Measurements from ENCODE around the gene NTPCR. TPM values are rescaled to one million over a fixed set of nuclear protein-coding genes. Genes with fewer than 3 reads are reported as not detected.
"Not testable (repeated sequence)": the region's sequence is repeated elsewhere in the genome, so short reads cannot be mapped to it uniquely, and the experiment has no call there.

Gene NTPCR
- total and polyA plus RNA-seq, 2 donors from 2014 or later: 40.2 to 95.7 TPM

GRCh38 chr1:232999956-233000625 is 49.7 kb downstream of the NTPCR start:
- DNase-seq (no peak), FAIRE-seq (no peak)
- no peak overlapping the region for H3K9ac ChIP-seq (ENCODE audit: low read length in 3 of 3)
- no peaks in the 10 kb centered on the region for H3K4me1 ChIP-seq (ENCODE audit: control insufficient read depth in 2 of 3, insufficient read depth in 2 of 3, low read depth in 1 of 3, low read length in 3 of 3)
- H3K4me3 ChIP-seq (ENCODE audit: low read length in 3 of 3): no peak overlapping the region
- peaks cover 0 to 14% (median 3%) of the 10 kb centered on the region in 3 donors for H3K36me3 ChIP-seq (ENCODE audit: control insufficient read depth in 2 of 3, insufficient read depth in 3 of 3, low read length in 3 of 3)
- H3K27me3 ChIP-seq (ENCODE audit: control insufficient read depth, insufficient read depth, low read length): no peaks in the 10 kb centered on the region
- H3K9me3 ChIP-seq (ENCODE audit: control insufficient read depth in 2 of 3, insufficient read depth in 1 of 3, low read length in 3 of 3): no peaks in the 10 kb centered on the region
- TF ChIP-seq CTCF (IDR thresholded peaks at IDR 0.05; ENCODE audit: borderline replicate concordance, extremely low read depth, insufficient read depth): no peak
- intact Hi-C loops (cut with DNase I): no loop called here
- H3K27ac ChIP-seq (ENCODE audit: low read depth in 2 of 2, low read length in 2 of 2): no peak overlapping the region

- H3K4me1 ChIP-seq (ENCODE audit: control insufficient read depth in 2 of 3, insufficient read depth in 2 of 3, low read depth in 1 of 3, low read length in 3 of 3); H3K27ac ChIP-seq (ENCODE audit: low read depth in 2 of 2, low read length in 2 of 2); H3K4me3 ChIP-seq (ENCODE audit: low read length in 3 of 3); DNase-seq; H3K9ac ChIP-seq (ENCODE audit: low read length in 3 of 3); H3K9me3 ChIP-seq (ENCODE audit: control insufficient read depth in 2 of 3, insufficient read depth in 1 of 3, low read length in 3 of 3); H3K36me3 ChIP-seq (ENCODE audit: control insufficient read depth in 2 of 3, insufficient read depth in 3 of 3, low read length in 3 of 3); intact Hi-C loops (cut with DNase I); FAIRE-seq; H3K27me3 ChIP-seq (ENCODE audit: control insufficient read depth, insufficient read depth, low read length): not testable (repeated sequence)
These were observed 53.2 kb downstream of the NTPCR start for GRCh38 chr1:233003638-233004037.

- Histone ChIP-seq H3K9ac (ENCODE audit: low read length in 3 of 3) (no peak overlapping the region), H3K9me3 (ENCODE audit: control insufficient read depth in 2 of 3, insufficient read depth in 1 of 3, low read length in 3 of 3) (no peaks in the 10 kb centered on the region), H3K4me3 (ENCODE audit: low read length in 3 of 3) (no peak overlapping the region), H3K4me1 (ENCODE audit: control insufficient read depth in 2 of 3, insufficient read depth in 2 of 3, low read depth in 1 of 3, low read length in 3 of 3) (no peaks in the 10 kb centered on the region), H3K27ac (ENCODE audit: low read depth in 2 of 2, low read length in 2 of 2) (no peak overlapping the region), H3K36me3 (ENCODE audit: control insufficient read depth in 2 of 3, insufficient read depth in 3 of 3, low read length in 3 of 3) (peaks cover 0 to 6% (median 0%) of the 10 kb centered on the region in 3 donors), H3K27me3 (ENCODE audit: control insufficient read depth, insufficient read depth, low read length) (no peaks in the 10 kb centered on the region)
- TF ChIP-seq CTCF (IDR thresholded peaks at IDR 0.05; ENCODE audit: borderline replicate concordance, extremely low read depth, insufficient read depth): no peak
- DNase-seq (no peak), FAIRE-seq (no peak)
- intact Hi-C loops (cut with DNase I): no loop called here
These were observed 54.0 kb downstream of the NTPCR start for GRCh38 chr1:233004451-233004850.

- no peaks in the 10 kb centered on the region for H3K27me3 ChIP-seq (ENCODE audit: control insufficient read depth, insufficient read depth, low read length)
- H3K9ac ChIP-seq (ENCODE audit: low read length in 3 of 3): no peak overlapping the region
- no peaks in the 10 kb centered on the region for H3K4me1 ChIP-seq (ENCODE audit: control insufficient read depth in 2 of 3, insufficient read depth in 2 of 3, low read depth in 1 of 3, low read length in 3 of 3)
- intact Hi-C loops (cut with DNase I): no loop called here
- no peak overlapping the region for H3K27ac ChIP-seq (ENCODE audit: low read depth in 2 of 2, low read length in 2 of 2)
- H3K36me3 ChIP-seq (ENCODE audit: control insufficient read depth in 2 of 3, insufficient read depth in 3 of 3, low read length in 3 of 3): peaks cover 0 to 3% (median 0%) of the 10 kb centered on the region in 3 donors
- no peak for TF ChIP-seq CTCF (IDR thresholded peaks at IDR 0.05; ENCODE audit: borderline replicate concordance, extremely low read depth, insufficient read depth)
- no peak overlapping the region for H3K4me3 ChIP-seq (ENCODE audit: low read length in 3 of 3)
- DNase-seq (no peak), FAIRE-seq (no peak)
- no peaks in the 10 kb centered on the region for H3K9me3 ChIP-seq (ENCODE audit: control insufficient read depth in 2 of 3, insufficient read depth in 1 of 3, low read length in 3 of 3)
These were observed 54.7 kb downstream of the NTPCR start for GRCh38 chr1:233005156-233005555.
